Measurements from ENCODE around the gene RASAL2. TPM values are rescaled to one million over a fixed set of nuclear protein-coding genes. Genes with fewer than 3 reads are reported as not detected.
"Not testable (repeated sequence)": the region's sequence is repeated elsewhere in the genome, so short reads cannot be mapped to it uniquely, and the experiment has no call there.

Gene RASAL2
- polyA plus RNA-seq, 10 donors, result 11.1 to 17.1 (median 13.1) TPM

- no peak for DNase-seq
These were observed 67.0 kb downstream of the RASAL2 start for GRCh38 chr1:178160736-178161475.

GRCh38 chr1:178161516-178161915 is 67.6 kb downstream of the RASAL2 start:
- peak in 1 of 3 donors; percentile 27 for DNase-seq

- DNase-seq, result no peak
These were observed 71.3 kb downstream of the RASAL2 start for GRCh38 chr1:178165196-178165595.

- no peak for DNase-seq
These were observed 72.6 kb downstream of the RASAL2 start for GRCh38 chr1:178166429-178167024.

GRCh38 chr1:178168536-178168935 is 74.6 kb downstream of the RASAL2 start:
- no peak for DNase-seq

GRCh38 chr1:178169649-178170048 is 75.7 kb downstream of the RASAL2 start:
- no peak for DNase-seq

GRCh38 chr1:178172939-178173338 is 79.0 kb downstream of the RASAL2 start:
- DNase-seq, result peak in 2 of 3 donors; percentile 7 to 26

- no peak for DNase-seq
These were observed 80.6 kb downstream of the RASAL2 start for GRCh38 chr1:178174539-178174938.

- DNase-seq, result no peak
These were observed 86.5 kb downstream of the RASAL2 start for GRCh38 chr1:178180405-178180804.

GRCh38 chr1:178183796-178184195 is 89.9 kb downstream of the RASAL2 start:
- DNase-seq, result no peak

- DNase-seq, result no peak
These were observed 94.4 kb downstream of the RASAL2 start for GRCh38 chr1:178188306-178188705.

GRCh38 chr1:178189814-178190213 is 95.9 kb downstream of the RASAL2 start:
- DNase-seq, result peak in 2 of 3 donors; percentile 4 to 13

GRCh38 chr1:178190881-178191280 is 97.0 kb downstream of the RASAL2 start:
- DNase-seq, result no peak

GRCh38 chr1:178192686-178193085 is 98.8 kb downstream of the RASAL2 start:
- DNase-seq, result peak; percentile 10 to 19 (median 16)

- DNase-seq, result no peak
These were observed 102.7 kb downstream of the RASAL2 start for GRCh38 chr1:178196631-178197030.

GRCh38 chr1:178202095-178202494 is 108.2 kb downstream of the RASAL2 start:
- not testable (repeated sequence) for DNase-seq

- DNase-seq, result not testable (repeated sequence)
These were observed 108.6 kb downstream of the RASAL2 start for GRCh38 chr1:178202546-178202945.

- not testable (repeated sequence) for DNase-seq
These were observed 114.5 kb downstream of the RASAL2 start for GRCh38 chr1:178208269-178208856.

GRCh38 chr1:178209935-178210334 is 116.0 kb downstream of the RASAL2 start:
- no peak for DNase-seq

GRCh38 chr1:178218550-178218949 is 124.6 kb downstream of the RASAL2 start:
- DNase-seq, result no peak

GRCh38 chr1:178220094-178220493 is 126.2 kb downstream of the RASAL2 start:
- no peak for DNase-seq

GRCh38 chr1:178223289-178223688 is 129.4 kb downstream of the RASAL2 start:
- no peak for DNase-seq

- no peak for DNase-seq
These were observed 130.5 kb downstream of the RASAL2 start for GRCh38 chr1:178224358-178224757.
